ENCODE results near the gene PIANP. TPM values are rescaled to one million over a fixed set of nuclear protein-coding genes. Genes with fewer than 3 reads are reported as not detected.
"Not testable (repeated sequence)": the region's sequence is repeated elsewhere in the genome, so short reads cannot be mapped to it uniquely, and the experiment has no call there.

PIANP gene
- not detected in 2 replicates for total RNA-seq

GRCh38 chr12:6700646-6701051 lies at the start of gene PIANP:
PIANP (minus strand) TSS chr12:6700815; CDS start chr12:6698061, 2,754 bp downstream.
- no peak for DNase-seq (ENCODE audit: extremely low read depth, low read depth, low spot score)

GRCh38 chr12:6748761-6749160 lies 48.1 kb upstream of the PIANP start:
- DNase-seq (ENCODE audit: extremely low read depth, low read depth, low spot score): no peak

- no peak for DNase-seq (ENCODE audit: extremely low read depth, low read depth, low spot score)
Measured at GRCh38 chr12:6747216-6747615, 46.6 kb upstream of the PIANP start.

GRCh38 chr12:6745741-6746525 lies 45.3 kb upstream of the PIANP start:
- no peak for DNase-seq (ENCODE audit: extremely low read depth, low read depth, low spot score)

- DNase-seq (ENCODE audit: extremely low read depth, low read depth, low spot score): not testable (repeated sequence)
Measured at GRCh38 chr12:6743300-6743699, 42.7 kb upstream of the PIANP start.

- no peak for DNase-seq (ENCODE audit: extremely low read depth, low read depth, low spot score)
Measured at GRCh38 chr12:6742834-6743233, 42.2 kb upstream of the PIANP start.

- DNase-seq (ENCODE audit: extremely low read depth, low read depth, low spot score): not testable (repeated sequence)
Measured at GRCh38 chr12:6742080-6742479, 41.5 kb upstream of the PIANP start.

GRCh38 chr12:6736754-6737153 lies 36.1 kb upstream of the PIANP start:
- no peak for DNase-seq (ENCODE audit: extremely low read depth, low read depth, low spot score)

GRCh38 chr12:6735448-6736191 lies 35.0 kb upstream of the PIANP start:
- no peak for DNase-seq (ENCODE audit: extremely low read depth, low read depth, low spot score)

GRCh38 chr12:6734506-6735387 lies 34.1 kb upstream of the PIANP start:
- no peak for DNase-seq (ENCODE audit: extremely low read depth, low read depth, low spot score)

GRCh38 chr12:6730169-6730568 lies 29.6 kb upstream of the PIANP start:
- DNase-seq (ENCODE audit: extremely low read depth, low read depth, low spot score): no peak

GRCh38 chr12:6729186-6729585 lies 28.6 kb upstream of the PIANP start:
- DNase-seq (ENCODE audit: extremely low read depth, low read depth, low spot score): no peak

GRCh38 chr12:6725350-6725749 lies 24.7 kb upstream of the PIANP start:
- no peak for DNase-seq (ENCODE audit: extremely low read depth, low read depth, low spot score)

GRCh38 chr12:6724409-6724797 lies 23.8 kb upstream of the PIANP start:
- no peak for DNase-seq (ENCODE audit: extremely low read depth, low read depth, low spot score)

- peak; percentile 89 for DNase-seq (ENCODE audit: extremely low read depth, low read depth, low spot score)
Measured at GRCh38 chr12:6723607-6724408, 23.2 kb upstream of the PIANP start, which contains the start of gene COPS7A. COPS7A (plus strand) TSS chr12:6724046; CDS start chr12:6724657, 611 bp downstream.

- no peak for DNase-seq (ENCODE audit: extremely low read depth, low read depth, low spot score)
Measured at GRCh38 chr12:6722863-6723262, 22.2 kb upstream of the PIANP start.

- no peak for DNase-seq (ENCODE audit: extremely low read depth, low read depth, low spot score)
Measured at GRCh38 chr12:6716874-6717437, 16.3 kb upstream of the PIANP start.

GRCh38 chr12:6716031-6716873 lies 15.6 kb upstream of the PIANP start:
- not testable (repeated sequence) for DNase-seq (ENCODE audit: extremely low read depth, low read depth, low spot score)

GRCh38 chr12:6708960-6709394 lies 8.4 kb upstream of the PIANP start:
- DNase-seq (ENCODE audit: extremely low read depth, low read depth, low spot score): no peak

All from glomerular endothelial cell (primary cell).